Measurements from ENCODE around the gene SMTN. TPM values are rescaled to one million over a fixed set of nuclear protein-coding genes. Genes with fewer than 3 reads are reported as not detected.

The SMTN gene
- total RNA-seq, 3 donors from 2014 or later (not counting 1 experiment from before 2014, with no cell fraction given): 2.1 to 4.3 (median 3.6) TPM

DNA sequence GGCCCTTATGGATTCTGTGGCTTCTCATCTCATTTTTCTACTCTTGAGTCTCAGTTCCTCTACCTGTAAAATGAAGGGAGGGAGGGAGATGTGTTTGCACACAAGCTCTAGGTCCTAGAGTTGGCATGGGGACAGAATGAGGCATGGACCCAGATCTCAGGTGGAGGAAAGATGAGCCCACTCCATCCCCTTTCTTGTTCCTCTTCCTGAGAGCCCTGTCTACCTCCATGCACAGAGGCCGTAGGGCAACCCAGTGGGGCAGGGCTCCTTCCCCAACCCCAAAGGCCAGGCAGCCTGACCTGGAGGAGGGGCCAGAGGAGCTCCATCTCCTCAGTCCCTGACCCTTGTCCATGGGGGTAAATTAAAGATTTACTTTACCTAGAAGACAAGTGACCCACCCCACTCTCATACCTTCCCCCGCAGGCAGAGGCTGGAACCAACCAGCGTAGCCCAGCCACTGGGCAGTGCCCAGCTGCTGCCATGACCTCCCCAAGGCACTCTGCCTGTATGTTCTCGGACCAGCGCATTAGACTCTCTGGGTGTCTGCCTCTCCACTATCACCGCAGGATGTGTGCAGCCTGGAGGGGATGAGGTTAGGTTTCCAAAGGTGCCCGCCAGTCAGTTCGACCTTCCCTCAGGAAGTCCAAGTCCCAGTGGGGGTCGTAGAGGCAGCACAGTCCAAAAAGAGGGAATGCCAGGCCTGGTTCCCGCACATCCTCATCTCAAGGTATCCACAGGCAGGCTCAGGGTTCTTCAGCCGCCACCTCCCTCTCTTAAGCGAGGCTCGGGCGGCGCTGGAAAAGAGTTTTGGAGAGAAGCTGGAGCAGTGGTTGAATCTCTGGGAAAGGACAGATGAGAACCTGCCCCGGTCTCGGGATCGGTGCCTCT is 3.0 kb downstream of the SMTN start:
- ATAC-seq: no peak
- Histone ChIP-seq H3K27ac (ENCODE audit: low read length) (peak overlapping the region; percentile 16), H3K36me3 (ENCODE audit: control insufficient read depth, insufficient read depth, low read length) (no peaks in the 10 kb centered on the region), H3K9me3 (ENCODE audit: control insufficient read depth, insufficient read depth, low read length) (no peaks in the 10 kb centered on the region), H3K27me3 (ENCODE audit: control insufficient read depth, insufficient read depth, low read length) (no peaks in the 10 kb centered on the region), H3K4me1 (ENCODE audit: control insufficient read depth, insufficient read depth, low read length) (peaks cover 43% of the 10 kb centered on the region), H3K4me3 (ENCODE audit: low read length) (peak overlapping the region; percentile 73)
- Mint-ChIP-seq H3K9me3 (no peaks in the 10 kb centered on the region), H3K27ac (peak overlapping the region in 1 of 2 donors; percentile 87), H3K27me3 (ENCODE audit: low read depth in 2 of 2) (no peaks in the 10 kb centered on the region), H3K4me1 (peaks cover 23 to 41% of the 10 kb centered on the region in 2 donors), H3K36me3 (no peaks in the 10 kb centered on the region), H3K4me3 (peak overlapping the region; percentile 78)
- no peak for DNase-seq
- 17% methylated on average over 16 of the region's 18 CpGs for WGBS (ENCODE audit: insufficient coverage)
- TF ChIP-seq CTCF (IDR thresholded peaks at IDR 0.05): no peak
- intact Hi-C loops (cut with micrococcal nuclease): loop anchor here (2.0 to 10.0 kb wide), 5 partner anchors 115 to 1391 kb away; partner anchors contain the start of genes FBXO7, MORC2, SLC35E4 and TUG1

DNA sequence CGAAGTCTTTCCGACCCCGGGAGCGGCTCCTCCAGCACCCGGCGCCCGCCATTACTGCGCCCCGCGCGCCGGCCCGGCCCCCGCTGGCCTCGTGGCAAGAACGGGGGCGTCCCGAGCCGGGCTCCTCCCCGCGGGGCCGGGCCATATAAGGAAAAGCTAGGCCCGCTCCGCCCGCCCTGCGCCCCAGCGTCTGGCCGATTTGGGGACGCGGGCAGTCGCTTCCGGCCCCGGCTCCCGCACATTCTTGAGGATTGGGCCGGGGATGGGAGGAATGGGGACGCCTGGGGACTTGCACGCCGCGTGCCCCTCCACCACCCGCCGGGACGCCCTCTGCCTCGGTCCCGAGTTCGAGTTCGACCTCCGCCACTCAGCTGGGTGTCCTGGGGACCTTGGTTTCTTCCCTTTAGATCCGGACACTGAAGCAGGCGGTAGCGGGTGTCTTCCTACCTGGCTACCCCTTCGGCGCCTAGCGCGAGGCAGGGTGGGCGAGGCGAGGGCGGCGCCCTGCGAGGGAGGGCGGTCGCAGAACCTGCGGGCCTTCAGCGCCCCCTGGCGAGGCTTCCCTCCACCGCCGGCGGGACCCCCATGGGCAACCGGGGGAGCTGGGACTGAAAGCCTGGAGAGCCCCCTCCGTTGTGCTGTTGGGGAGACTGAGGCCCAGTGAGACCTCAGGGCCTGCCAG is 3.8 kb downstream of the SMTN start:
- TF ChIP-seq CTCF (IDR thresholded peaks at IDR 0.05): peak; percentile 97
- Mint-ChIP-seq H3K4me1 (peaks cover 23 to 41% of the 10 kb centered on the region in 2 donors), H3K36me3 (no peaks in the 10 kb centered on the region), H3K27me3 (ENCODE audit: low read depth in 2 of 2) (no peaks in the 10 kb centered on the region), H3K4me3 (peak overlapping the region; percentile 89), H3K27ac (peak overlapping the region; percentile 72 to 87), H3K9me3 (no peaks in the 10 kb centered on the region)
- peaks cover 48% of the 10 kb centered on the region for H3K4me1 ChIP-seq (ENCODE audit: control insufficient read depth, insufficient read depth, low read length)
- intact Hi-C loops (cut with micrococcal nuclease): loop anchor here (2.0 to 10.0 kb wide), 5 partner anchors 116 to 1390 kb away; partner anchors contain the start of genes FBXO7, MORC2, SLC35E4 and TUG1
- no peaks in the 10 kb centered on the region for H3K36me3 ChIP-seq (ENCODE audit: control insufficient read depth, insufficient read depth, low read length)
- peak overlapping the region; percentile 73 for H3K4me3 ChIP-seq (ENCODE audit: low read length)
- no peaks in the 10 kb centered on the region for H3K9me3 ChIP-seq (ENCODE audit: control insufficient read depth, insufficient read depth, low read length)
- no peaks in the 10 kb centered on the region for H3K27me3 ChIP-seq (ENCODE audit: control insufficient read depth, insufficient read depth, low read length)
- WGBS (ENCODE audit: insufficient coverage): under 1% methylated on average over 69 of the region's 69 CpGs
- H3K27ac ChIP-seq (ENCODE audit: low read length): peak overlapping the region; percentile 81
- DNase-seq (peak; percentile 83 to 89), ATAC-seq (peak; percentile 86 to 94 (median 87))

GRCh38 chr22:31085493-31085824 is 4.3 kb downstream of the SMTN start:
- H3K4me1 ChIP-seq (ENCODE audit: control insufficient read depth, insufficient read depth, low read length): peaks cover 46% of the 10 kb centered on the region
- Mint-ChIP-seq H3K36me3 (no peaks in the 10 kb centered on the region), H3K4me1 (peaks cover 23 to 41% of the 10 kb centered on the region in 2 donors), H3K27me3 (ENCODE audit: low read depth in 2 of 2) (no peaks in the 10 kb centered on the region), H3K9me3 (no peaks in the 10 kb centered on the region), H3K27ac (peak overlapping the region; percentile 72 to 87), H3K4me3 (peak overlapping the region; percentile 89)
- ATAC-seq (no peak), DNase-seq (no peak)
- H3K9me3 ChIP-seq (ENCODE audit: control insufficient read depth, insufficient read depth, low read length): no peaks in the 10 kb centered on the region
- no peaks in the 10 kb centered on the region for H3K36me3 ChIP-seq (ENCODE audit: control insufficient read depth, insufficient read depth, low read length)
- H3K27ac ChIP-seq (ENCODE audit: low read length): peak overlapping the region; percentile 81
- intact Hi-C loops (cut with micrococcal nuclease): loop anchor here (2.0 to 10.0 kb wide), 4 partner anchors 117 to 1389 kb away; partner anchors contain the start of genes FBXO7, MORC2, SLC35E4 and TUG1
- peak; percentile 41 for TF ChIP-seq CTCF (IDR thresholded peaks at IDR 0.05)
- 19% methylated on average over 13 of the region's 13 CpGs for WGBS (ENCODE audit: insufficient coverage)
- H3K27me3 ChIP-seq (ENCODE audit: control insufficient read depth, insufficient read depth, low read length): no peaks in the 10 kb centered on the region
- H3K4me3 ChIP-seq (ENCODE audit: low read length): peak overlapping the region; percentile 73

Data from natural killer cell (primary cell).